ENCODE data around the gene NDUFAF7. TPM values are rescaled to one million over a fixed set of nuclear protein-coding genes. Genes with fewer than 3 reads are reported as not detected.

NDUFAF7 gene
- total RNA-seq, 4 donors from 2014 or later, result 11.3 to 35.7 (median 19.3) TPM

GRCh38 chr2:37297632-37298031, 66.2 kb downstream of the NDUFAF7 start:
- H3K4me3 ChIP-seq, result no peak overlapping the region
- H3K27me3 ChIP-seq, result no peaks in the 10 kb centered on the region
- TF ChIP-seq CTCF (IDR thresholded peaks at IDR 0.05), result no peak
- no peak overlapping the region for H3K27ac ChIP-seq
- intact Hi-C loops (cut with DNase I; ENCODE audit: low total_unique reads), result no loop called here
- no peak for DNase-seq
- H3K9me3 ChIP-seq, result no peaks in the 10 kb centered on the region
- no peaks in the 10 kb centered on the region for H3K36me3 ChIP-seq
- H3K4me1 ChIP-seq, result no peaks in the 10 kb centered on the region

Other genes starting within 250 kb of the NDUFAF7 start
- gene HEATR5B, start 147.3 kb upstream of the NDUFAF7 start, total RNA-seq, result 10 to 100 TPM; 17.9 to 90.9 (median 40.4) TPM
- 10 to 100 TPM in 1 of 4 donors, 1 to 10 TPM in 3; 2.8 to 13.1 (median 5.4) TPM for gene GPATCH11, start 147.1 kb upstream of the NDUFAF7 start, total RNA-seq
- gene EIF2AK2, start 74.7 kb upstream of the NDUFAF7 start, total RNA-seq, result 10 to 100 TPM; 13.3 to 90.8 (median 45.4) TPM
- gene SULT6B1, start 43.0 kb upstream of the NDUFAF7 start, total RNA-seq, result not detected
- gene CEBPZOS, start 35.2 kb upstream of the NDUFAF7 start, total RNA-seq, result 10 to 100 TPM in 2 of 4 donors, 1 to 10 TPM in 2; 6.2 to 49.4 (median 16.3) TPM
- gene CEBPZ, start 62 bp upstream of the NDUFAF7 start, total RNA-seq, result 10 to 100 TPM; 16.5 to 68.6 (median 53.8) TPM
- gene PRKD3, start 93.2 kb downstream of the NDUFAF7 start, total RNA-seq, result 100 to 1,000 TPM in 1 of 4 donors, 10 to 100 TPM in 3; 53.8 to 128 (median 57.7) TPM
- gene QPCT, start 113.0 kb downstream of the NDUFAF7 start, total RNA-seq, result 10 to 100 TPM in 2 of 4 donors, 1 to 10 TPM in 2; 4.4 to 46.9 (median 8.7) TPM